Neural cell (in vitro differentiated cells): ENCODE measurements around the gene RPL41. TPM values are rescaled to one million over a fixed set of nuclear protein-coding genes. Genes with fewer than 3 reads are reported as not detected.

ENCODE experiments used
- H2AFZ ChIP-seq: fragments of 200-600, 300-800 bp; sonication (generic), shearing (Covaris generic); 2 replicates; pipeline ENCODE4 v1.6.0; 2014; ENCODE audit warnings: low read depth, mild to moderate bottlenecking, antibody characterized with exemption, low read length, moderate library complexity
- H3F3A ChIP-seq: fragments of 200-600 bp; shearing (Covaris generic); 2 replicates; pipeline ENCODE4 v1.6.1; 2016; ENCODE audit warnings: mild to moderate bottlenecking, moderate library complexity, mixed read lengths, antibody characterized with exemption, low read length; ENCODE audit not compliant: insufficient read depth, poor library complexity, severe bottlenecking
- H3K27ac ChIP-seq: fragments of 200-600, 300-800 bp; sonication (generic), shearing (Covaris generic); 2 replicates; pipeline ENCODE4 v1.5.1; 2014; ENCODE audit warnings: mild to moderate bottlenecking, low read length, moderate library complexity
- H3K27me3 ChIP-seq: fragments of 300-800, 200-600 bp; sonication (generic), shearing (Covaris generic); 2 replicates; pipeline ENCODE4 v1.6.0; 2014; ENCODE audit warnings: mild to moderate bottlenecking, low read depth, low read length, moderate library complexity; ENCODE audit not compliant: insufficient read depth
- H3K36me3 ChIP-seq: fragments of 300-800, 200-600 bp; sonication (generic), shearing (Covaris generic); 2 replicates; pipeline ENCODE4 v1.5.1; 2014; ENCODE audit warnings: mild to moderate bottlenecking, antibody characterized with exemption, low read length, moderate library complexity; ENCODE audit not compliant: insufficient read depth
- H3K4me2 ChIP-seq: fragments of 300-800, 200-600 bp; sonication (generic), shearing (Covaris generic); 2 replicates; pipeline ENCODE4 v1.6.0; 2014; ENCODE audit warnings: mild to moderate bottlenecking, low read length
- H3K4me3 ChIP-seq: fragments of 300-800, 200-600 bp; sonication (generic), shearing (Covaris generic); 2 replicates; pipeline ENCODE4 v1.5.1; 2014; ENCODE audit warnings: mild to moderate bottlenecking, low read length, moderate library complexity
- H3K79me2 ChIP-seq: fragments of 200-600 bp; shearing (Covaris generic); replicated peaks from 2 replicates; pipeline ENCODE4 v1.6.0; 2014; ENCODE audit warnings: mild to moderate bottlenecking, low read length, moderate library complexity; ENCODE audit not compliant: insufficient read depth
- H3K9ac ChIP-seq: fragments of 300-800, 200-600 bp; sonication (generic), shearing (Covaris generic); 2 replicates; pipeline ENCODE4 v1.6.1; 2016; ENCODE audit warnings: mild to moderate bottlenecking, low read length, mixed read lengths
- H3K9me2 ChIP-seq: fragments of 200-600 bp; shearing (Covaris generic); 2 replicates; pipeline ENCODE4 v1.6.1; 2016; ENCODE audit warnings: mild to moderate bottlenecking, low read length, mixed read lengths; ENCODE audit not compliant: insufficient read depth
- H3K9me3 ChIP-seq: fragments of 200-600, 300-800 bp; sonication (generic), shearing (Covaris generic); 2 replicates; pipeline ENCODE4 v1.6.1; 2016; ENCODE audit warnings: mild to moderate bottlenecking, mixed run types, low read length, moderate library complexity, mixed read lengths
- H4K20me1 ChIP-seq: fragments of 200-600 bp; shearing (Covaris generic); 2 replicates; pipeline ENCODE4 v1.6.1; 2016; ENCODE audit warnings: mild to moderate bottlenecking, mixed run types; ENCODE audit not compliant: insufficient read depth
- EP300 ChIP-seq: fragments of 450-650 bp; conservative IDR thresholded peaks from 2 replicates; pipeline ENCODE4 v1.6.1; 2014; ENCODE audit warnings: antibody characterized with exemption, mild to moderate bottlenecking, moderate library complexity; ENCODE audit not compliant: poor library complexity, severe bottlenecking
- EZH2 ChIP-seq: fragments of 200-600, 300-800 bp; shearing (Covaris generic), sonication (generic); IDR thresholded peaks from 2 replicates; pipeline ENCODE4 v1.6.1; 2014; ENCODE audit warnings: antibody characterized with exemption, low read length, borderline replicate concordance, mild to moderate bottlenecking; ENCODE audit not compliant: insufficient read depth, poor library complexity, severe bottlenecking
- MXI1 ChIP-seq: fragments of 450-650 bp; conservative IDR thresholded peaks from 2 replicates; pipeline ENCODE4 v1.6.1; 2014; ENCODE audit warnings: antibody characterized with exemption, mild to moderate bottlenecking; ENCODE audit not compliant: poor library complexity, severe bottlenecking
- POLR2AphosphoS5 ChIP-seq: IDR thresholded peaks from 2 replicates; pipeline ENCODE4 v1.6.1; 2012
- RAD21 ChIP-seq: fragments of 450-650 bp; conservative IDR thresholded peaks from 2 replicates; pipeline ENCODE4 v1.6.1; 2014; ENCODE audit warnings: antibody characterized with exemption, mild to moderate bottlenecking, moderate library complexity
- SMC3 ChIP-seq: fragments of 450-650 bp; conservative IDR thresholded peaks from 2 replicates; pipeline ENCODE4 v1.6.1; 2014; ENCODE audit warnings: antibody characterized with exemption, mild to moderate bottlenecking, moderate library complexity; ENCODE audit not compliant: poor library complexity
- TAF1 ChIP-seq: IDR thresholded peaks from 2 replicates; pipeline ENCODE4 v1.6.1; 2012; ENCODE audit warnings: low read depth
- polyA plus RNA-seq: library from polyadenylated mRNA; depleted of rRNA; stranded (reverse); fragments of >200 nt; gene quantifications from 2 replicates; pipeline ENCODE4 v1.2.3, GENCODE V29; 2014
- TF ChIP-seq, protein P1 (sequence below): IDR thresholded peaks from 2 replicates; pipeline ENCODE4 v1.6.1; 2012; ENCODE audit warnings: borderline replicate concordance
- TF ChIP-seq, protein P2 (sequence below): fragments of 450-650 bp; IDR thresholded peaks from 2 replicates; pipeline ENCODE4 v1.5.1; 2014; ENCODE audit warnings: antibody characterized with exemption, mild to moderate bottlenecking, moderate library complexity; ENCODE audit not compliant: poor library complexity, severe bottlenecking

The RPL41 gene
- polyA plus RNA-seq, 1 donor from 2014 or later: 2,186 TPM

DNA sequence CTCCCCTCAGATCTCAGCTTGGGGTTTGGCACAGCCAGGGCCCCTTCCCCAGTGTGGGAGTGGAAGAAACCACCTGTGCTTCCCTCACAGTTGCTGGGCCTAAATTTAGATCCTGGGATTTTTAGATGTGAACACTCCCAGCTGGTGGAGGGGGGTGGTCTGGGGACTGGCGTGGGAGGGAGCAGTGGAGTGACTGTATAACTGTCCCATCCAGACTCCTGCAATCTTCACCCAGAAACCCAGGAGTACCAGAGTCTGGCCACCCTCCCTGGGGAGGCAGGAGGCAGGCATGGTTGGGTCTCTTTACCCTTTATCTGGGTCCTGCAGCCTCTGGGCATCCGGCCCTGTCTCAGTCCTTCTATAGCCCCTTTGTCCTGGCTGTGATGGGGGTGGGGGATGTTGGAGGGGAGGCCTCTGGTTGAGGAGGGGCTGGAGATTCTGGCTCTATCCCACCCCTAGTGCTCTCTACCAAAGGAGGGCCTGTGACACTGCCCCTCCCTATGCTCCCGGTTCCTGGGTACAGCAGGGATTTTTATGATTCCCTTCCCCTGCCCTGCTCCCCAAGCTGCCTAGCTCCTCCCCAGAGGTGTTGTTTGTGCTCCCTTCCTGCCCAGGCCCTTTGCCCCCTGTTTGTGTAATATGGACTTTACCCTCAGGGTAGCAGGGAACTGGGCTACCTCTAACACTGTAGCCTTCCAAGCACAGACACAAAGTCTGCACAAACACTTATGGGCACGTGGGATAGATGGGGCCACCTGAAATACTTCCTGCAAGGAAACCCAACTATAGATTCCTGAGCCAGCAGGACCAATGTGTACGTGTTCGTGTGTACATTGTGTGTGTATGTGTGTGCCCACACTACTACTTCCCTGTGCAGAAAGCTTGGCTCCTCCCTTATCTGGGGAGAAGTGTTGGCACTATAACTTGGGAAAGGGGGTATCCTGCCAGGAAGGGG, 34.8 kb upstream of the RPL41 start:
- H3K4me2 ChIP-seq: no peak overlapping the region

DNA sequence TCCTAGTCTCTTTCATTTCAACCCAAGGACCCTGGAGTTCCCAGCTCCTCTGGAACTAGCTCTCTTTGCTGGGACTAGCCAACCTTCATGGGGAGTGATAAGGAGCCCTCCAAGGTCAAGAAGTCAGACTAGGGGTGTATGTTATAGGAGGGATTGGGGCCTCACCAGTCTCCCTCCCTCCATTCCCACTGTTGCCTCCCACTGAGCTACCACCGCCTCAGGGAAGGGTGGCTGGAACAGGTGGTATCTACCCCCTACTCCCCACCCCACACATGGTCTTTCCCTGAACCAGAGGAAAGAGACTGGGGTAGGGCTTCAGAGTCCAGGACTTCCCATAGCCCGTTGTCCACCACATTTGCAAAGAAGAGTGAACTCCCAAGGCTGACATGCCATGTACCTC, 34.1 kb upstream of the RPL41 start:
- Histone ChIP-seq H3K4me3 (no peak overlapping the region), H3K36me3 (no peaks in the 10 kb centered on the region), H3K9me2 (no peaks in the 10 kb centered on the region), H3K79me2 (no peaks in the 10 kb centered on the region), H3K27me3 (peaks cover 43% of the 10 kb centered on the region), H4K20me1 (no peaks in the 10 kb centered on the region), H3K9me3 (no peaks in the 10 kb centered on the region), H2AFZ (no peak overlapping the region), H3K4me2 (no peak overlapping the region), H3F3A (no peaks in the 10 kb centered on the region), H3K9ac (no peak overlapping the region), H3K27ac (no peak overlapping the region)
- no peak for TF ChIP-seq POLR2AphosphoS5
- TF ChIP-seq, protein P1, sequence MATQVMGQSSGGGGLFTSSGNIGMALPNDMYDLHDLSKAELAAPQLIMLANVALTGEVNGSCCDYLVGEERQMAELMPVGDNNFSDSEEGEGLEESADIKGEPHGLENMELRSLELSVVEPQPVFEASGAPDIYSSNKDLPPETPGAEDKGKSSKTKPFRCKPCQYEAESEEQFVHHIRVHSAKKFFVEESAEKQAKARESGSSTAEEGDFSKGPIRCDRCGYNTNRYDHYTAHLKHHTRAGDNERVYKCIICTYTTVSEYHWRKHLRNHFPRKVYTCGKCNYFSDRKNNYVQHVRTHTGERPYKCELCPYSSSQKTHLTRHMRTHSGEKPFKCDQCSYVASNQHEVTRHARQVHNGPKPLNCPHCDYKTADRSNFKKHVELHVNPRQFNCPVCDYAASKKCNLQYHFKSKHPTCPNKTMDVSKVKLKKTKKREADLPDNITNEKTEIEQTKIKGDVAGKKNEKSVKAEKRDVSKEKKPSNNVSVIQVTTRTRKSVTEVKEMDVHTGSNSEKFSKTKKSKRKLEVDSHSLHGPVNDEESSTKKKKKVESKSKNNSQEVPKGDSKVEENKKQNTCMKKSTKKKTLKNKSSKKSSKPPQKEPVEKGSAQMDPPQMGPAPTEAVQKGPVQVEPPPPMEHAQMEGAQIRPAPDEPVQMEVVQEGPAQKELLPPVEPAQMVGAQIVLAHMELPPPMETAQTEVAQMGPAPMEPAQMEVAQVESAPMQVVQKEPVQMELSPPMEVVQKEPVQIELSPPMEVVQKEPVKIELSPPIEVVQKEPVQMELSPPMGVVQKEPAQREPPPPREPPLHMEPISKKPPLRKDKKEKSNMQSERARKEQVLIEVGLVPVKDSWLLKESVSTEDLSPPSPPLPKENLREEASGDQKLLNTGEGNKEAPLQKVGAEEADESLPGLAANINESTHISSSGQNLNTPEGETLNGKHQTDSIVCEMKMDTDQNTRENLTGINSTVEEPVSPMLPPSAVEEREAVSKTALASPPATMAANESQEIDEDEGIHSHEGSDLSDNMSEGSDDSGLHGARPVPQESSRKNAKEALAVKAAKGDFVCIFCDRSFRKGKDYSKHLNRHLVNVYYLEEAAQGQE: no peak
- TF ChIP-seq SMC3: no peak
- TF ChIP-seq RAD21: no peak
- no peak for TF ChIP-seq MXI1
- no peak for TF ChIP-seq EP300
- TF ChIP-seq EZH2: no peak
- TF ChIP-seq, protein P2, sequence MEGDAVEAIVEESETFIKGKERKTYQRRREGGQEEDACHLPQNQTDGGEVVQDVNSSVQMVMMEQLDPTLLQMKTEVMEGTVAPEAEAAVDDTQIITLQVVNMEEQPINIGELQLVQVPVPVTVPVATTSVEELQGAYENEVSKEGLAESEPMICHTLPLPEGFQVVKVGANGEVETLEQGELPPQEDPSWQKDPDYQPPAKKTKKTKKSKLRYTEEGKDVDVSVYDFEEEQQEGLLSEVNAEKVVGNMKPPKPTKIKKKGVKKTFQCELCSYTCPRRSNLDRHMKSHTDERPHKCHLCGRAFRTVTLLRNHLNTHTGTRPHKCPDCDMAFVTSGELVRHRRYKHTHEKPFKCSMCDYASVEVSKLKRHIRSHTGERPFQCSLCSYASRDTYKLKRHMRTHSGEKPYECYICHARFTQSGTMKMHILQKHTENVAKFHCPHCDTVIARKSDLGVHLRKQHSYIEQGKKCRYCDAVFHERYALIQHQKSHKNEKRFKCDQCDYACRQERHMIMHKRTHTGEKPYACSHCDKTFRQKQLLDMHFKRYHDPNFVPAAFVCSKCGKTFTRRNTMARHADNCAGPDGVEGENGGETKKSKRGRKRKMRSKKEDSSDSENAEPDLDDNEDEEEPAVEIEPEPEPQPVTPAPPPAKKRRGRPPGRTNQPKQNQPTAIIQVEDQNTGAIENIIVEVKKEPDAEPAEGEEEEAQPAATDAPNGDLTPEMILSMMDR: no peak
- no peak for TF ChIP-seq TAF1

More for the DNA sequence above, 34.8 kb upstream of the RPL41 start:
- Histone ChIP-seq H3F3A (no peaks in the 10 kb centered on the region), H3K36me3 (no peaks in the 10 kb centered on the region), H3K9me2 (no peaks in the 10 kb centered on the region), H2AFZ (no peak overlapping the region), H3K9me3 (no peaks in the 10 kb centered on the region), H3K27ac (no peak overlapping the region), H4K20me1 (no peaks in the 10 kb centered on the region), H3K79me2 (no peaks in the 10 kb centered on the region), H3K27me3 (peaks cover 43% of the 10 kb centered on the region), H3K4me3 (no peak overlapping the region), H3K9ac (no peak overlapping the region)
- TF ChIP-seq EP300 (no peak), POLR2AphosphoS5 (no peak), TAF1 (no peak), EZH2 (no peak), SMC3 (no peak), MXI1 (no peak), RAD21 (no peak)
- TF ChIP-seq, protein P1: no peak
- TF ChIP-seq, protein P2: no peak
